ENCODE results near the gene TSSK2.
"Not testable (repeated sequence)": the region's sequence is repeated elsewhere in the genome, so short reads cannot be mapped to it uniquely, and the experiment has no call there.

The TSSK2 gene

DNA sequence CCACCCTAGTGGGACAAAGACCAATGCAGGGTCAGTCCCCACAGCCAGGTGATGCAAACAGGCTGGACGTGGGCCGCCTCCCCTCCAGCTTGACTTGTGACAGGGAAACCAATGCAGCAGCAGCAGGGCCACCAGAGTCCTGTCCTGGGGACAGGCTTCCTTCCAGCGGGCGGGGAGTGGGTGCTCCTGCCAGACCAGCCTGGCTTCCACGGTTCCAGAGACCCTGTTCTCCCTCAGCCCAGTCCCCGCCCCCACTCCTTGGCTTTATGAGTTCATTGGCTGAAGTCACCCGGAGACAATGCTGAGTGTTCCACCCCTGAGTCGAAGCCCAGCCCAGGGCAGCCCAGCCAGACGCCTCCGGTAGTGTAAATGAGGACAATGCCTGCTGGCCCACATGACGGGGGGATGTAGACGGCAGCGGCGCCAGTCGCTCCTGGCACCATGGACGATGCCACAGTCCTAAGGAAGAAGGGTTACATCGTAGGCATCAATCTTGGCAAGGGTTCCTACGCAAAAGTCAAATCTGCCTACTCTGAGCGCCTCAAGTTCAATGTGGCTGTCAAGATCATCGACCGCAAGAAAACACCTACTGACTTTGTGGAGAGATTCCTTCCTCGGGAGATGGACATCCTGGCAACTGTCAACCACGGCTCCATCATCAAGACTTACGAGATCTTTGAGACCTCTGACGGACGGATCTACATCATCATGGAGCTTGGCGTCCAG is at the start of gene TSSK2:
Gene TSSK2, plus strand, starts transcription at position 350 of the 726 bp plus-strand sequence. Its CDS starts 92 bp downstream, at position 442.
- DNase-seq (ENCODE audit: low read depth in 2 of 2): no peak

DNA sequence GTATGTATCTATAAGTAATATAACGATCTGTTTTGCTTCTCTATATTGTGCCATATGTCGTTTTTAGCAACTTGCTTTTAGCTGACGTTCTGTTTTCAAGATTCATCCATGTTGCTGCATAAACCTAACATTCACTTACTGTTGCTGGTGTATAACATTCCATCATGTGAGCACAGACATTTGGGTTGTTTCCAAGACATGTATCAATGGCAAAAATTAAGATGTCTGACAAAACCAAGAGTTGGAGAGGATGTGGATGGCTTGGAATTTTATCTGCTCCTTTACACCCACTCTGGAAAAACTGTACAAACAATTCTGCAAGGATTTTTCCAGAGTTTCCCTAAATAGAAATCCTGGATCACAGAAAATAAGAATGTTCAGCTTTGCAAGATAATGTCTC is 49.8 kb upstream of the TSSK2 start:
- no peak for DNase-seq (ENCODE audit: low read depth in 2 of 2)

DNA sequence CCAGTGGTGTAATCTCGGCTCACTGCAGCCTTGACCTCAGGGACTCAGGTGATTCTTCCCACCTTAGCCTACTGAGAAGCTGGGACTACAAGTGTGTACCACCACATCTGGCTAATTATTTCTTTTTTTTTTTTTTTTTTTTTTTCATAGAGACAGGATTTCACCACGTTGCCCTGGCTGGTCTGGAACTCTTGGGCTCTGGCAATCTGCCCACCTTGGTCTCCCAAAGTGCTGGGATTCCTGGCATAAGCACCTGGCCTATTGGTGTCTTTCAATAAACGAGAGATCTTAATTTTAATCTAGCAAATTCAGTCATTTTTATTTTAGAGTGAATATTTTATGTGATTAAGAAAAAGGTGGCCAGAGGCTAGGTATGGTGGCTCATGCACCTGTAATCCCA is 49.0 kb upstream of the TSSK2 start:
- DNase-seq (ENCODE audit: low read depth in 2 of 2): no peak

DNA sequence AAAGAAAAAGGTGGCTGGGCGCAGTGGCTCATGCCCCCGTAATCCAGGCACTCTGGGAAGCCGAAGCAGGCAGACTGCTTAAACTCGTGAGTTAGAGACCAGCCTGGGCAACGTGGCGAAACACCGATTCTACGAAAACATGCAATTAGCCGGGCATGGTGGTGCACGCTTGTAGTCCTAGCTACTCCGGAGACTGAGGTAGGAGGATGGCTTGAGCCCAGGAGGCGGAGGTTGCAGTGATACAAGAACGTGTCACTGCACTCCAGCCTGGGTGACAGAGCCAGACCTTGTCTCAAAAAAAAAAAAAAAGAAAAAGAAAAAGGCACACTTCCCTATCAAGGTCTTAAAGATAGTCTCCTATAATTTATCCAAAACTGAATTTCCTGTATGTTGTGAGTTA is 48.3 kb upstream of the TSSK2 start:
- DNase-seq (ENCODE audit: low read depth in 2 of 2): no peak

DNA sequence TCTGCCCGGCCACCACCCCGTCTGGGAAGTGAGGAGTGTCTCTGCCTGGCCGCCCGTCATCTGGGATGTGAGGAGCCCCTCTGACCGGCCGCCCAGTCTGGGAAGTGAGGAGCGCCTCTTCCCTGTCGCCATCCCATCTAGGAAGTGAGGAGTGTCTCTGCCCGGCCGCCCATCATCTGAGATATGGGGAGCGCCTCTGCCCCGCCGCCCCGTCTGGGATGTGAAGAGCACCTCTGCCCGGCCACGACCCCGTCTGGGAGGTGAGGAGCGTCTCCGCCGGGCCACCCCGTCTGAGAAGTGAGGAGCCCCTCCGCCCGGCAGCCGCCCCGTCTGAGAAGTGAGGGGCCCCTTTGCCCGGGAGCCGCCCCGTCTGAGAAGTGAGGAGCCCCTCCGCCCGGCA is 47.0 kb upstream of the TSSK2 start:
- DNase-seq (ENCODE audit: low read depth in 2 of 2): not testable (repeated sequence)

DNA sequence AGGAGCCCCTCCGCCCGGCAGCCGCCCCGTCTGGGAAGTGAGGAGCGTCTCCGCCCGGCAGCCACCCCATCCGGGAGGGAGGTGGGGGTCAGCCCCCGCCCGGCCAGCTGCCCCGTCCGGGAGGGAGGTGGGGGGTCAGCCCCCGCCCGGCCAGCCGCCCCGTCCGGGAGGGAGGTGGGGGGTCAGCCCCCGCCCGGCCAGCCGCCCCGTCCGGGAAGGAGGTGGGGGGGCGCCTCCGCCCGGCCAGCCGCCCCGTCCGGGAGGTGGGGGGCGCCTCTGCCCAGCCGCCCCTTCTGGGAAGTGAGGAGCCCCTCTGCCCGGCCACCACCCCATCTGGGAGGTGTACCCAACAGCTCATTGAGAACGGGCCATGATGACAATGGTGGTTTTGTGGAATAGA is 46.5 kb upstream of the TSSK2 start:
- not testable (repeated sequence) for DNase-seq (ENCODE audit: low read depth in 2 of 2)

DNA sequence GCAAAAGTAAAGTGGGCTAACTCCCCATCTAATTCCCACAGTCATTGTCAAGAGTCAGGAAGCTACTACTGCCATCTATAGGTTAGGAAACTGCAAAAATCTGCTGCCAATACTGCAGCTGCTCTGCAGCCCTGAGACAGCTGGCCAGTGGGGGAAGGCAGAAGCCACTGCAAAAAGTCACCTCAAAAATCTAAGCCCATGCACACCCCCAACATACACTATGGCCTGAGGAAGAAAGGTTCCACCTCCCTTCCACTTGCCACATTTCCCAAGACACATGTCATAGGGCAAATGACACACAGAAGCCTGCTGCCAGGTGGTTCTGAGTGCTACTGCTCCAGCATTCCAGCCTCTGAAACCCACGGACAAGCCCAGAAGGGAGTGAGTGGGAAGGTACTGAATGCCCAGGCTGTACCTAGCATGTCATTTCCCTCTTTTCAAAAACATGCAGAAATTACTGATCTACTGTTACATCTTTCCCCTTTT is 45.8 kb upstream of the TSSK2 start:
- no peak for DNase-seq (ENCODE audit: low read depth in 2 of 2)

DNA sequence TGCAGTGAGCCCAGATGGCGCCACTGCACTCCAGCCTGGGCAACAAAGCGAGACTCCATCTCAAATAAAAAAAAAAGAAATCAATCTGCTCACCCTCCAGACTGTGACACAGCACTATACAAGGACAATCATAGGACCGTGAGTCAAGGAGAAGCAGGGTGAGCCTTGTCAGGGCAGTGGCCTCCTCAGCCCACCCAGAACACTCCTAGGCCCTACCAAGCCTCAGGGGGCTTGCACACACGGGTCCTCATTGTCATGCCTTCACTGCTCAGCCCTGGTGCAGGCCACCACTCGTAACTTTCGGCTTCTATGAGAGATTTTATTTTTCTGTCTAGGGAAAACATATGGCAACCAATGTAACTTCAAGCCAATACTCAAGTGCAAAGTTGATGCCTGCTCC is 44.7 kb upstream of the TSSK2 start:
- DNase-seq (ENCODE audit: low read depth in 2 of 2): no peak

DNA sequence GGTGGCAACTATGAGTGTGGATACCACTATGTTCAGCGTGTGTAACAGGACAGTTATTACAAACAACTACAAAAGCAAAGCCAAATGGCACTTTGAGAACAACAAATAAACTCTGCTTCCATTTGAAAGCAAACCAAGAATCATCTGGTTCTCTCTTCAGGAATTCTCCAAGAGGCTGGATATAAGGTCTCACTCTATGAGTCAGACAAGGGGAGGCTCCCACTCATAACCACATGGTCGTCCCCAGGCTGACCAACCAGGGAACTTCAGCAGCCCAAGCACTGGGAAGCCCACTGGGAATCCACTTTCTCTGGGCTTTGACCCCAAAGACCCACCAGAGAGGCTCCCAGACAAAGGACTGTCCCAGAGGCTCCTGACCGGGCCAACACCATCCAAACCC is 44.2 kb upstream of the TSSK2 start:
- DNase-seq (ENCODE audit: low read depth in 2 of 2): no peak

DNA sequence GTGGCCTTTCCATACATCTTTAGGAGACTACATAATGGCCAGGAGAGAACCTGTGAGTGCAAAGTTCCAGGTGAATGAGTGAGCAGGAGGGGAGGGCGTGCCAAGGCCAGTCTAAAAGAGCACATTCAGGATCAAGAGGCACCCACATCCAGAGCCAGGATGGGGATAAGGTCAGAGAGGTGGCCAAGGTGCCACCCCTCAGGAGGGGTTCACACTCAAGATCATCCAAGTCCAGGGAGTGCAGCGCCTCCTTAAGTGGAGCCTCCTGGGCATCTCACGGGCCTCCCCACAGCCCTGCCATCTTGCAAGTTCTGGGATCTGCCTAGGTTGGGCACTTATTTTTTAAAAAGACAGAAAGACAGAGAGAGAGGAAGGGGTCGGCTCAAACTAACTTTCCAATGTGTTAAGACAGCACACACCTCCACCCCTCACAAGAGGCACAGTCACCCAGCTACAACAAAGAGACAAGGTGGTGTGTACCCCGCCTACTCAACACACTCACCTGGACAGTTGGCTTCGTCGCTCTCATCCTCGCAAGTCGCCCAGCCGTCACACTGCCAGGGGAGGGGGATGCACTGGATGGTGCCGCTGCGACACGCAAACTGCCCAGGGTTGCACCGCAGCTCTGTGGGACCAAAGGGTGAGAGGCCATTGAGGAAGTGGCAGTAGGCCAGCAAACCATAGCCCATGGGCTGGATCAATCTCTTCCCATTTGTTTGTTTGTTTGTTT is 42.1 kb upstream of the TSSK2 start:
- DNase-seq (ENCODE audit: low read depth in 2 of 2): no peak

DNA sequence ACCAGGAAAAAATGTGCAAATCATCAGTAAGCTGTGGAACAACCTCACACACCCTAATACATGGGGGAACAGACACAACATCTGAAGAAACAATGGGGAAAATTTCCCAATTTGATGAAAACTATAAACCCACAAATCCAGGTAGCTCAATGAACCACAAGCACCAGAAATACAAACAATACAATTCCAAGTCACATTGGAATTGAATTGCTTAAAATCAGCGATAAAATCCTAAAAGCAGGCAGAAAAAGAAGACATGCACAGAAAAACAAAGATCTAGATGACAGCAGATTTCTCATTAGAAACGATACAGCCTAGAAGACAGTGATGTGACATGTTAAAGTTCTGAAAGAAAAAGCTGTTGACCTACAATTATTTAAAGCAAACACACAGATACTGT is 40.9 kb upstream of the TSSK2 start:
- no peak for DNase-seq (ENCODE audit: low read depth in 2 of 2)

DNA sequence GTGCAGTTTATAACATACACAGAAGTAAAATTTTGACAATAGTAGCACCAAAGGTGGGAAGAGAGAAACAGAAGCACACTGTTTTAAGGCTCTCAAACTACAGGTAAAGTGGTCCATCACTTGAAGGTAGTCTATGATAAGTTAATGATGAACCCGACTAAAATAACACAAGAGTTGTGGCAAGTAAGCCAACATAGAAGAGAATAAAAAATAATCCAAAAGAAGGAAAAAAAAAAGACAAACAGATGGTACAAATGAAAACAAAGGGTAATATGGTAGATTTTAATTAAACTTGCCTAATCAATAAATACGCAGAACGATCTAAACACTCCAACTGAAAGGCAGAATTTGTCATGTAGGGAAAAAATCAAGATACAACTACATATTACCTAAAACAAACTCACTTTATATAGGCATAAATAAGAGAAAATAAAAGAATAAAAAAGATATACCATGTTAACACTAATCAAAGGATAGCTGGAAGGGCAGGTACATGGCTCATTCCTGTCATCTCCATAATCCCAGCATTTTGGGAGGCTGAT is 40.5 kb upstream of the TSSK2 start:
- no peak for DNase-seq (ENCODE audit: low read depth in 2 of 2)

DNA sequence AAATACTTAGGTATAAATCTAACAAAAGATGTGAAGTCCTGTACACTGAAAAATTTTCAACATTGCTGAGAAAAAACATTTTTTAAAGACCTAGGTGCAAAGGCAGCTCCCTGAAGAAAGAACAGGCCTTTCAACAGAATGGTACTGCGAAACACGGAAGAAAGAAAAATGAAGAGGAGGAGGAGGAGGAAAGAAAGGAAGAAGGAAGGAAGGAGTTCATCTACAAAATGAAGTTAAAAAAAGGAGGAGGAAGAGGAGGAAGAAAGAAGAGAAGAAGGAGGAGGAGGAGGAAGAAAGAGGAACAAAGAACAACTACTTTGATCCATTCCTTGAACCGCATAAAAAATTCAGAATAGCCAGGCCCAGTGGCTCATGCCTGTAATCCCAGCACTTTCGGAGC is 38.4 kb upstream of the TSSK2 start:
- DNase-seq (ENCODE audit: low read depth in 2 of 2): no peak

DNA sequence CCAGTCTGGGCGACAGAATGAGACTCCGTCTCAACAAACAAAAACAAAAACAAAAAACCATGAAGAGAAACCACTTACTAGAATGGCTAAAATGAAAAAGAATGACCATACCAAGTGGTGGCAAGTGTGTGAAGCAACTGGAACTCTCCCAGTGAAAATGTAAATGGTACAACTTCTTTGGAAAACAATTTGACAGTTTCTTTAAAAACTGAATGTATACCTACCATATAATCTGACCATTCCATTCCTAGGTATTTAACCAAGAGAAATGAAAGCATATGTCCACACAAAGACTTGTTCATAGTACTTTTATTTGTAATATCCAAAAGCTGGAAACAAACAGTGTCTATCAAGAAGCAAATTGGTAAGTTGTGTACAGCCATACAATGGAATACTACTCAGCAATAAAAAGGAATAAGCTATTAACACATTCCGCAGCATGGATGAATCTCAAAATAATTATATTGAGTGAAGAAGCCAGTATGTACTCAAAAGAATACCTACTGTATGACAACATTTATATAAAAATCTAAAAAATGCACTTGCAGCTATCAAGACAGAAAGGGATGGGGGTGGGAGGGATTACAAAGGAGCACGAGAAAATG is 36.6 kb upstream of the TSSK2 start:
- DNase-seq (ENCODE audit: low read depth in 2 of 2): no peak

DNA sequence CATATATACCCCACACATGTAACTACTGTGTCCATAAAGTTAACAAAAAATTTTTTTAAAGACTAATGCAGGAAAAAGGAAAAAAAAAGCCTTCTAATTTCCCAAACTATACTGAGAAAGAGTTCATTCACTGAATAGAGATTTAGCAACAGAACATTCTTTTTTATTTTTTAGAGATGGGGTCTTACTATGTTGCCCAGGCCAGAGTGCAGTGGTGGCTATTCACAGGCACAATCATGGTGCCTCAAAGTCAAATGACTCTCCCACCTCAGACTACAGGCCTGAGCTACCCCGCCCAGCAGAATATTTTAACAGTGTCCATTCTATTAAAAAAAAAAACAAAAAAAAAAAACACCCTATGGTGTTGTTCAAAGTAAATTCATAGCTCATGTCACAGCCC is 34.6 kb upstream of the TSSK2 start:
- DNase-seq (ENCODE audit: low read depth in 2 of 2): no peak

DNA sequence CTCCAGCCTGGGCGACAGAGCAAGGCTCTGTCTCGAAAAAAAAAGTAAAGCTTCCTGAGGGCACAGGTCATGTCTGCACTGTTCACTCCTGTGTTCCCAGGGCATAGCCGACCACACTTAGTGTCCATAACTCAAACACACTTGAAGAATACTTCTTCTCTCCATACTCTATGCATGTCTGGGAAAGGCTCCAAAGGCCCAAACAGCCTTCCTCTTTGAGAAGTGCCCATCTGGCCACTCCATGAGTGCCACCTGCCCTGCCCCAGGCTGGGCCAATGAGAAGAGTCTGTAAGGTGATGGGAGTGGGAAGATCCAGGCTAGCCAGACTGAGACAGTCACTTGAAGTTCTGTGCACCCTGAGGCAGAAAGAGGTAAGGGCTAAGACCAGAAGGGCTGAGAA is 33.6 kb upstream of the TSSK2 start:
- DNase-seq (ENCODE audit: low read depth in 2 of 2): no peak

DNA sequence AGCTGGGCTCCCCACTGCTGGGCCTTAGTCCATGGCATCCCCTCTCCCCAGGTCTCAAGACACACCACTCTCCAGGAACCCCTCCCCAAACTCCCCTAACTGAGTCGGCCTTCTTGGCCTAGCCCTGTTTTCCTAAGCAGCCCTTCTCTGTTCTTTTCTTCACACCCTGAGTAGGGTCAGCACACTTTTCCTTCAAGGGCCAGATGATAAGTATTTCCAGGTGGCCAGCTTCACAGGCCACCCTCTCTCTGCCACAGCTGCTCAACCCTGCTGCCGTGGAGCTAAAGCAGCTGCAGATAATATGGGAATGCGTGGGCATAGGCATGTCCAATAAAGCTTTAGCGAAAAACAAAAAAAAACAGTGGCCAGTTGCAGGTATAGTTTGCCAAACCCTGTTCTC is 33.0 kb upstream of the TSSK2 start:
- no peak for DNase-seq (ENCODE audit: low read depth in 2 of 2)

DNA sequence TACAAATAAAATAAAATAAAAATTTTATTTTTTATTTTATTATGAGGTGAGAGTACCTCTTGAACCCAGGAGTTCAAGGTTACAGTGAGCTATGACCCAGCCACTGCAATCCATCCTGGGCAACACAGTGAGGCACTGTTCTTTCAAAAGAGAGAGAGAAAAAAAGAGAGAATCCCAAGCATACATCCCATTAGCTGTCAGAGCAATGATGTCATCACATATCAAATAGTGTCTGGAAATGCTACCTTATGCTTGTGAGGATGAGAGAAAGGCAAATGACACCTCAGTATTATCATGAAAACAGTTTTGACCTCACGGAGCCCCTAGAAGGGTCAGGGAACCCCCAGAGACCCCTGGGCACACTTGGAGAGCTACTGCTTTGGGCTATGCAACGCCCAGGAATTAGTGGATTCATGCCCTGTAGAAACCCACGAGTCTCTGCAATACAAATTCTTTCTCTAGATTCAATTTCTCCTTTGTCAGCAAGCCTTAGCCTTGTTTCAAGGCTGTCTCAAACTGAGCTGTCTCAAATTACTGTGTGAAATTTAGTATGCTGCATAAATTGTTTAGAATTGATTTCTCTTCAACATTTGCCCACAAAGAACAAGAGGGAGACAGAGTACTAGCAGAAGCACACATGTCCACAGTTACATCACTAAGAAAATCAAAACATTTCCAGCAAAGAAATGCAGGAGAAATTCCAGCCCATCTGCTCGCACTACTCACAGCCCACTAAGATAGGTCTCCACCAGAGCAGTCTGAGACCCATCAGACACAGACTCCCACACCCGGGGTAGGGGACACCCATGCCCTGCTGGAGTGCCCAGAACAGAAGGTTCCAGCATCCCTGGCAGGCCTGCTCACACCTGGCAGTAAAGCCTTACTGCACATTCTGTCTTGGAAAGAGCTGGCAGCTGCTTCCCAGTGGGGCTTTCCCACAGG is 27.0 kb upstream of the TSSK2 start:
- no peak for DNase-seq (ENCODE audit: low read depth in 2 of 2)

DNA sequence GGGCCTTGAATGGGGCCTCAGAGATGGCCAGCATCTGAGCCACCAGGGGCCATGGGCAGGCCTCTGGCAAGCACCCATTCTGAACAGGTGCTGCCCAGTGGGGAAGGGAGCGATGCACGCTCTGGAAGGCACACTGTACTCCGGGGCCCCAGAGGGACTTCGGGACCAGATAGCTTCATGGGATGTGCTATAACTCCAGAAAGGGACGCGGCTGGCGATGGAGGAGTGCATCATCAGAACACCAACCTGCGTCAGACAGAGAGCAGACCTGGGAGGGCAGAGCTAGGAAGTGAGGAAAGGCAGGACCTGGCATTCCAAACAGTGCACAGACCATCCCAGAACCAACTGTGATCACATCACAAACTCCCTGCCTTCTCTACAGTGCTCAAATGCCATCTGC is 25.7 kb upstream of the TSSK2 start:
- no peak for DNase-seq (ENCODE audit: low read depth in 2 of 2)

DNA sequence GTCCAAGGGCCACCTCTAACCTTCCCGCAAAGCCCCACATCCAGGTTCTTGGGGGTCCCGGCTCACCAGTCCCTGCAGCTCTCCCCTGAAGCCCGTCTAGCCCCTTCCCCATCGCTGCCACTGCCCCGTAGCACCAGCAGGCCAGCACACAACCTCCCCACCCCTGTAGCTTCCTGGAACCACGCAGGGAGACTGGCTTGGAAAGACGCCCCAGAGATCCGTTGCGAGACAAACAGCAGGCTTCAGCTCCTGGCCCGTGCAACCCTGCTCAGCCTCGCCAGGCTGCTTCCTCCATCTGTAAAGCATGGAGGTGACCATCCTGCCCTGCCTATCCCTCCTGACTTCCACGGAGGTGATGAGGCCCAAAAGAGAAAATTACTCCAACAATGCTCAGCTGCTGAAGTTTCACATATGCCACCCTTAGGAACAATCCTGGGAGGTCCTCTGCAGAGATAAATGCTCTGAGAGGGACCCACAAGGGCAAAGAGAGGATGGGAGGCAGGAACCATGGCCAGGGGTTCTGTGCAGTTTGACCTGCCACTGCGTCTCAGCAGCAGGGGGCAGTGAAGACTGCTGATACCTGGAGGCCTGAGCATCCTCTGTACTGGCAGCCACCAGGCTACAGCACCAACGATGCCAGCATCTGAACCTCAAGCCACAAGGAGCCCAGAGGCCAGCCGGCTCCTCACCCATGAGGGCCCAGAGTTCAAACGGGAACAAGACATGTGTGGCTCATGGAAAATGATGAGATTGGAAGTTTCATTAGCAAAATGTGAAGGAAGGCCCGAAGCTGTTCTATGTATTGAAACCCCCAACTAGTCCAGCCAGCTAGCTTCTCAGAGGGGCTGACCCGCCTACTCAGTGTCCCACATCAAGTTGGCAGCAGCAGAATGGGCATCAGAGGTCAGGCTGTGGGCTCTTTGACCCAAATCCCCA is 25.0 kb upstream of the TSSK2 start:
- peak in 1 of 2 donors; percentile 26 for DNase-seq (ENCODE audit: low read depth in 2 of 2)
